ENCODE measurements around the gene ANXA8L1. TPM values are rescaled to one million over a fixed set of nuclear protein-coding genes. Genes with fewer than 3 reads are reported as not detected.
A peak's percentile ranks its signal among the peaks of the same experiment; 100 is the strongest.
"Not testable (repeated sequence)": the region's sequence is repeated elsewhere in the genome, so short reads cannot be mapped to it uniquely, and the experiment has no call there.

Gene ANXA8L1
- total RNA-seq, 1 donor from 2014 or later = 0.27 TPM

- not testable (repeated sequence) for H3K9me3 Mint-ChIP-seq (ENCODE audit: low read depth); H3K4me1 Mint-ChIP-seq (ENCODE audit: low read depth); H3K36me3 Mint-ChIP-seq (ENCODE audit: low read depth); H3K4me3 Mint-ChIP-seq (ENCODE audit: unreplicated experiment); DNase-seq (ENCODE audit: low spot score); H3K27me3 Mint-ChIP-seq (ENCODE audit: low read depth); H3K27ac Mint-ChIP-seq (ENCODE audit: unreplicated experiment)
Measured at GRCh38 chr10:46387309-46387902, 11.8 kb downstream of the ANXA8L1 start.

GRCh38 chr10:46391422-46391821 lies 15.8 kb downstream of the ANXA8L1 start:
- H3K36me3 Mint-ChIP-seq (ENCODE audit: low read depth); H3K4me1 Mint-ChIP-seq (ENCODE audit: low read depth); DNase-seq (ENCODE audit: low spot score); H3K27me3 Mint-ChIP-seq (ENCODE audit: low read depth); H3K4me3 Mint-ChIP-seq (ENCODE audit: unreplicated experiment); H3K9me3 Mint-ChIP-seq (ENCODE audit: low read depth); H3K27ac Mint-ChIP-seq (ENCODE audit: unreplicated experiment): not testable (repeated sequence)

- peak overlapping the region; percentile 86 for H3K27ac Mint-ChIP-seq (ENCODE audit: unreplicated experiment)
Measured at GRCh38 chr10:46396441-46397279, 21.1 kb downstream of the ANXA8L1 start.

GRCh38 chr10:46397767-46398166 lies 22.2 kb downstream of the ANXA8L1 start:
- H3K27ac Mint-ChIP-seq (ENCODE audit: unreplicated experiment); H3K9me3 Mint-ChIP-seq (ENCODE audit: low read depth); H3K27me3 Mint-ChIP-seq (ENCODE audit: low read depth); H3K36me3 Mint-ChIP-seq (ENCODE audit: low read depth); H3K4me3 Mint-ChIP-seq (ENCODE audit: unreplicated experiment): not testable (repeated sequence)
- peak; percentile 64 for DNase-seq (ENCODE audit: low spot score)
- H3K4me1 Mint-ChIP-seq (ENCODE audit: low read depth) = peaks cover 19% of the 10 kb centered on the region

More at GRCh38 chr10:46396441-46397279, 21.1 kb downstream of the ANXA8L1 start:
- peaks cover 19% of the 10 kb centered on the region for H3K4me1 Mint-ChIP-seq (ENCODE audit: low read depth)
- H3K27me3 Mint-ChIP-seq (ENCODE audit: low read depth); H3K9me3 Mint-ChIP-seq (ENCODE audit: low read depth); DNase-seq (ENCODE audit: low spot score); H3K36me3 Mint-ChIP-seq (ENCODE audit: low read depth); H3K4me3 Mint-ChIP-seq (ENCODE audit: unreplicated experiment): not testable (repeated sequence)

GRCh38 chr10:46398212-46398886 lies 22.8 kb downstream of the ANXA8L1 start:
- peak overlapping the region; percentile 59 for H3K27ac Mint-ChIP-seq (ENCODE audit: unreplicated experiment)
- peak; percentile 61 for TF ChIP-seq CTCF (IDR thresholded peaks at IDR 0.05)
- peak overlapping the region; percentile 70 for H3K4me3 Mint-ChIP-seq (ENCODE audit: unreplicated experiment)
- peaks cover 19% of the 10 kb centered on the region for H3K4me1 Mint-ChIP-seq (ENCODE audit: low read depth)
- H3K36me3 Mint-ChIP-seq (ENCODE audit: low read depth); H3K27me3 Mint-ChIP-seq (ENCODE audit: low read depth); H3K9me3 Mint-ChIP-seq (ENCODE audit: low read depth); DNase-seq (ENCODE audit: low spot score): not testable (repeated sequence)

- DNase-seq (ENCODE audit: low spot score); H3K4me1 Mint-ChIP-seq (ENCODE audit: low read depth); H3K9me3 Mint-ChIP-seq (ENCODE audit: low read depth); H3K36me3 Mint-ChIP-seq (ENCODE audit: low read depth); H3K27ac Mint-ChIP-seq (ENCODE audit: unreplicated experiment); H3K4me3 Mint-ChIP-seq (ENCODE audit: unreplicated experiment); H3K27me3 Mint-ChIP-seq (ENCODE audit: low read depth): not testable (repeated sequence)
Measured at GRCh38 chr10:46409556-46409955, 34.0 kb downstream of the ANXA8L1 start.

GRCh38 chr10:46411123-46411522 lies 35.5 kb downstream of the ANXA8L1 start:
- H3K4me1 Mint-ChIP-seq (ENCODE audit: low read depth); H3K36me3 Mint-ChIP-seq (ENCODE audit: low read depth); H3K27me3 Mint-ChIP-seq (ENCODE audit: low read depth); DNase-seq (ENCODE audit: low spot score); H3K9me3 Mint-ChIP-seq (ENCODE audit: low read depth); H3K4me3 Mint-ChIP-seq (ENCODE audit: unreplicated experiment); H3K27ac Mint-ChIP-seq (ENCODE audit: unreplicated experiment): not testable (repeated sequence)

- not testable (repeated sequence) for H3K9me3 Mint-ChIP-seq (ENCODE audit: low read depth); H3K4me3 Mint-ChIP-seq (ENCODE audit: unreplicated experiment); H3K4me1 Mint-ChIP-seq (ENCODE audit: low read depth); DNase-seq (ENCODE audit: low spot score); H3K36me3 Mint-ChIP-seq (ENCODE audit: low read depth); H3K27ac Mint-ChIP-seq (ENCODE audit: unreplicated experiment); H3K27me3 Mint-ChIP-seq (ENCODE audit: low read depth)
Measured at GRCh38 chr10:46412665-46413064, 37.1 kb downstream of the ANXA8L1 start.

- H3K4me3 Mint-ChIP-seq (ENCODE audit: unreplicated experiment); H3K27ac Mint-ChIP-seq (ENCODE audit: unreplicated experiment); H3K4me1 Mint-ChIP-seq (ENCODE audit: low read depth); DNase-seq (ENCODE audit: low spot score); H3K36me3 Mint-ChIP-seq (ENCODE audit: low read depth); H3K9me3 Mint-ChIP-seq (ENCODE audit: low read depth); H3K27me3 Mint-ChIP-seq (ENCODE audit: low read depth): not testable (repeated sequence)
Measured at GRCh38 chr10:46415291-46415690, 39.7 kb downstream of the ANXA8L1 start.

- not testable (repeated sequence) for H3K4me3 Mint-ChIP-seq (ENCODE audit: unreplicated experiment); H3K27ac Mint-ChIP-seq (ENCODE audit: unreplicated experiment); DNase-seq (ENCODE audit: low spot score); H3K36me3 Mint-ChIP-seq (ENCODE audit: low read depth); H3K9me3 Mint-ChIP-seq (ENCODE audit: low read depth); H3K27me3 Mint-ChIP-seq (ENCODE audit: low read depth); H3K4me1 Mint-ChIP-seq (ENCODE audit: low read depth)
Measured at GRCh38 chr10:46418283-46418682, 42.7 kb downstream of the ANXA8L1 start.

GRCh38 chr10:46419570-46420379 lies 44.2 kb downstream of the ANXA8L1 start:
- not testable (repeated sequence) for DNase-seq (ENCODE audit: low spot score); H3K27ac Mint-ChIP-seq (ENCODE audit: unreplicated experiment); H3K4me1 Mint-ChIP-seq (ENCODE audit: low read depth); H3K27me3 Mint-ChIP-seq (ENCODE audit: low read depth); H3K4me3 Mint-ChIP-seq (ENCODE audit: unreplicated experiment); H3K9me3 Mint-ChIP-seq (ENCODE audit: low read depth); H3K36me3 Mint-ChIP-seq (ENCODE audit: low read depth)
